GM23338 (cell line): ENCODE measurements around the gene MPHOSPH8. TPM values are rescaled to one million over a fixed set of nuclear protein-coding genes. Genes with fewer than 3 reads are reported as not detected.

Experiments used
- ATAC-seq: fragments of 200-7000 bp; cut with Tn5 transposase; 3 replicates; pipeline ENCODE4 v1.9.1; 2020
- DNase-seq: peaks from one replicate; pipeline ENCODE4 v3.0.0-alpha.2; 2015; ENCODE audit warnings: low spot score
- H2AFZ ChIP-seq: fragments of 200-600 bp; sonication (generic); 2 replicates; pipeline ENCODE4 v1.8.0; 2016; ENCODE audit warnings: antibody characterized with exemption, mild to moderate bottlenecking, moderate library complexity
- H3F3A ChIP-seq: fragments of 200-600 bp; sonication (generic); replicated peaks from 2 replicates; pipeline ENCODE4 v1.8.0; 2017; ENCODE audit warnings: antibody characterized with exemption, mixed run types, low read depth
- H3K27ac ChIP-seq: fragments of 200-600 bp; sonication (generic); 2 replicates; pipeline ENCODE4 v1.6.1; 2016; ENCODE audit warnings: low read depth
- H3K27me3 ChIP-seq: fragments of 200-600 bp; sonication (generic); 2 replicates; pipeline ENCODE4 v1.8.0; 2016; ENCODE audit warnings: mild to moderate bottlenecking, mixed run types, moderate library complexity; ENCODE audit not compliant: insufficient read depth
- H3K36me3 ChIP-seq: fragments of 200-600 bp; sonication (generic); 2 replicates; pipeline ENCODE4 v1.8.0; 2016; ENCODE audit warnings: mild to moderate bottlenecking; ENCODE audit not compliant: insufficient read depth
- H3K4me1 ChIP-seq: fragments of 200-600 bp; sonication (generic); 2 replicates; pipeline ENCODE4 v1.8.0; 2016; ENCODE audit warnings: mild to moderate bottlenecking, moderate library complexity; ENCODE audit not compliant: insufficient read depth
- H3K4me2 ChIP-seq: fragments of 200-600 bp; sonication (generic); 2 replicates; pipeline ENCODE4 v1.7.1; 2017; ENCODE audit warnings: mixed run types
- H3K4me3 ChIP-seq: fragments of 200-600 bp; sonication (generic); 2 replicates; pipeline ENCODE4 v1.6.1; 2016; ENCODE audit warnings: mixed run types
- H3K79me2 ChIP-seq: fragments of 200-600 bp; sonication (generic); replicated peaks from 2 replicates; pipeline ENCODE4 v1.8.0; 2017; ENCODE audit warnings: mild to moderate bottlenecking; ENCODE audit not compliant: insufficient read depth
- H3K9me2 ChIP-seq: fragments of 200-600 bp; sonication (generic); 2 replicates; pipeline ENCODE4 v1.8.0; 2017; ENCODE audit not compliant: insufficient read depth
- H4K20me1 ChIP-seq: fragments of 200-600 bp; sonication (generic); replicated peaks from 2 replicates; pipeline ENCODE4 v1.8.0; 2017; ENCODE audit warnings: mild to moderate bottlenecking; ENCODE audit not compliant: insufficient read depth
- H3K27ac Mint-ChIP-seq: 2 replicates; pipeline ENCODE4 v1.8.0; 2020; ENCODE audit warnings: inconsistent platforms, mild to moderate bottlenecking, moderate library complexity, mixed read lengths
- H3K27me3 Mint-ChIP-seq: 3 replicates; pipeline ENCODE4 v1.8.0; 2022; ENCODE audit warnings: low read depth, mild to moderate bottlenecking, moderate library complexity, mixed read lengths, inconsistent platforms; ENCODE audit not compliant: insufficient read depth, poor library complexity
- H3K36me3 Mint-ChIP-seq: 3 replicates; pipeline ENCODE4 v1.8.0; 2021; ENCODE audit warnings: low read depth, mild to moderate bottlenecking, inconsistent platforms, moderate library complexity, mixed read lengths
- H3K4me1 Mint-ChIP-seq: 3 replicates; pipeline ENCODE4 v1.8.0; 2020; ENCODE audit warnings: mild to moderate bottlenecking, inconsistent platforms, mixed read lengths
- H3K4me3 Mint-ChIP-seq: 3 replicates; pipeline ENCODE4 v1.8.0; 2021; ENCODE audit warnings: moderate library complexity, mild to moderate bottlenecking, inconsistent platforms, mixed read lengths
- H3K9me3 Mint-ChIP-seq: 3 replicates; pipeline ENCODE4 v1.8.0; 2020; ENCODE audit warnings: moderate library complexity, mild to moderate bottlenecking, inconsistent platforms, mixed read lengths
- CREB1 ChIP-seq: fragments of 250-450 bp; sonication (Bioruptor Pico); IDR thresholded peaks from 2 replicates; pipeline ENCODE4 v1.5.0; 2020; ENCODE audit warnings: low read depth, mild to moderate bottlenecking, moderate library complexity
- ETS1 ChIP-seq: IDR thresholded peaks from 2 replicates; pipeline ENCODE4 v1.6.1; 2016; ENCODE audit warnings: antibody characterized with exemption
- EZH2phosphoT487 ChIP-seq: fragments of 200-600 bp; sonication (generic); IDR thresholded peaks from one replicate; pipeline ENCODE4 v1.8.1; 2018; ENCODE audit warnings: antibody characterized with exemption; ENCODE audit not compliant: unreplicated experiment
- NANOG ChIP-seq: IDR thresholded peaks from 2 replicates; pipeline ENCODE4 v1.6.1; 2016; ENCODE audit warnings: antibody characterized with exemption, borderline replicate concordance
- POLR2AphosphoS5 ChIP-seq: IDR thresholded peaks from 2 replicates; pipeline ENCODE4 v1.6.1; 2016; ENCODE audit warnings: antibody characterized with exemption, low read depth
- REST ChIP-seq: IDR thresholded peaks from one replicate; pipeline ENCODE4 v1.6.1; 2018; ENCODE audit warnings: antibody characterized with exemption; ENCODE audit not compliant: unreplicated experiment
- STAT1 ChIP-seq: IDR thresholded peaks from one replicate; pipeline ENCODE4 v1.6.1; 2016; ENCODE audit warnings: antibody characterized with exemption; ENCODE audit not compliant: unreplicated experiment
- ZNF114 ChIP-seq: fragments of 250-450 bp; sonication (Bioruptor Pico); IDR thresholded peaks from 2 replicates; pipeline ENCODE4 v1.5.0; 2020; ENCODE audit warnings: mild to moderate bottlenecking, moderate library complexity
- ZNF331 ChIP-seq: fragments of 250-450 bp; sonication (Bioruptor Pico); IDR thresholded peaks from 2 replicates; pipeline ENCODE4 v1.5.0; 2020; ENCODE audit warnings: low read depth, mild to moderate bottlenecking, moderate library complexity
- long read RNA-seq: library from polyadenylated mRNA; unstranded; transcript quantifications from one replicate; pipeline ENCODE4 v2.0.0, GENCODE V29; 2020; ENCODE audit not compliant: unreplicated experiment
- polyA plus RNA-seq: library from polyadenylated mRNA; unstranded; fragments of >200 nt; fragmentation: Nextera tagmentation; extraction: Ambion mirVana; gene quantifications from 2 replicates; pipeline ENCODE4 v1.2.1, GENCODE V29; 2016
- total RNA-seq: library from RNA; depleted of rRNA; stranded (reverse); fragments of >200 nt; shearing (Covaris generic); gene quantifications from 2 replicates; pipeline ENCODE4 v1.2.3, GENCODE V29; 2014; rRNA removed

MPHOSPH8 gene
- total RNA-seq, result 14.3 and 15.6 TPM in 2 replicates
- polyA plus RNA-seq, result 27.0 and 31.9 TPM in 2 replicates
- long read RNA-seq, partial matches to known transcripts, result 19 of 20 reads
- long read RNA-seq, other reads (novel, unspliced or antisense), result 0 of 20 reads

- H3K4me2 ChIP-seq, result peak within 1 kb of the TSS; percentile 89
- Mint-ChIP-seq H3K4me3 (peak within 1 kb of the TSS; percentile 100), H3K4me1 (peaks cover 9% of the 10 kb centered on the region; the same call in 2 of the 3 replicates), H3K36me3 (peaks cover 35% of the 10 kb centered on the region), H3K9me3 (peaks cover 34% of the 10 kb centered on the region), H3K27me3 (peaks cover 5% of the 10 kb centered on the region), H3K27ac (peak within 1 kb of the TSS; percentile 99)
- H3K4me1 ChIP-seq, result peaks cover 8% of the 10 kb centered on the region
- peak within 1 kb of the TSS; percentile 91 for H3K4me3 ChIP-seq
- TF ChIP-seq ETS1 (no peak), CREB1 (CRISPR knock-in tag) (peak; percentile 86), POLR2AphosphoS5 (peak; percentile 61)
- no peaks in the 10 kb centered on the region for H4K20me1 ChIP-seq
- no peaks in the 10 kb centered on the region for H3K27me3 ChIP-seq
- H2AFZ ChIP-seq, result peak within 1 kb of the TSS; percentile 94
- peaks cover 47% of the 10 kb centered on the region for H3K79me2 ChIP-seq
- H3K27ac ChIP-seq, result peak within 1 kb of the TSS; percentile 92
- peak; percentile 95 for ATAC-seq
- DNase-seq, result peak; percentile 97
- H3K9me2 ChIP-seq, result no peaks in the 10 kb centered on the region
- H3F3A ChIP-seq, result peaks cover 4% of the 10 kb centered on the region
- peaks cover 5% of the 10 kb centered on the region; the same call in 1 of the 2 replicates for H3K36me3 ChIP-seq
Measured at GRCh38 chr13:19633479-19634255, at the start of gene MPHOSPH8. Gene MPHOSPH8 (plus strand): TSS chr13:19633659. CDS start chr13:19633749, 90 bp downstream.

GRCh38 chr13:19586904-19587634, 46.4 kb upstream of the MPHOSPH8 start:
- peak overlapping the region; percentile 69 for H2AFZ ChIP-seq
- no peak for TF ChIP-seq NANOG
- no peak for TF ChIP-seq ETS1
- no peak for TF ChIP-seq ZNF331 (CRISPR knock-in tag)
- no peak for TF ChIP-seq EZH2phosphoT487
- TF ChIP-seq ZNF114 (CRISPR knock-in tag), result no peak
- no peak for TF ChIP-seq REST
- TF ChIP-seq STAT1, result no peak

More at GRCh38 chr13:19586904-19587634, 46.4 kb upstream of the MPHOSPH8 start:
- peaks cover 89% of the 10 kb centered on the region for H3K9me3 Mint-ChIP-seq
- no peaks in the 10 kb centered on the region for H3K27me3 ChIP-seq
- no peaks in the 10 kb centered on the region for H3K79me2 ChIP-seq
- H3F3A ChIP-seq, result no peaks in the 10 kb centered on the region
- H3K4me3 Mint-ChIP-seq, result no peak overlapping the region
- ATAC-seq (peak; percentile 75), DNase-seq (peak; percentile 50)
- H3K36me3 ChIP-seq, result no peaks in the 10 kb centered on the region
- H3K4me1 Mint-ChIP-seq, result no peaks in the 10 kb centered on the region
- H3K4me2 ChIP-seq, result peak overlapping the region; percentile 24; the same call in 1 of the 2 replicates
- no peaks in the 10 kb centered on the region for H4K20me1 ChIP-seq
- H3K36me3 Mint-ChIP-seq, result peaks cover 9% of the 10 kb centered on the region; the same call in 2 of the 3 replicates
- H3K4me3 ChIP-seq, result no peak overlapping the region
- H3K27ac Mint-ChIP-seq, result no peak overlapping the region
- no peaks in the 10 kb centered on the region for H3K9me2 ChIP-seq
- no peaks in the 10 kb centered on the region; the same call in 1 of the 2 replicates for H3K4me1 ChIP-seq
- no peak overlapping the region for H3K27ac ChIP-seq
- peaks cover 10% of the 10 kb centered on the region for H3K27me3 Mint-ChIP-seq
